Measurements from ENCODE around the gene ABCA13.

GRCh38 chr7:48154792-48155413 is 16.4 kb upstream of the ABCA13 start:
- peak; percentile 68 for TF ChIP-seq CTCF (IDR thresholded peaks at IDR 0.05; ENCODE audit: low read depth, low read length)
- TF ChIP-seq EZH2phosphoT487 (IDR thresholded peaks at IDR 0.05; ENCODE audit: low read depth), result no peak

Data from OCI-LY3 (cell line).